ENCODE data around the gene APOL6.
"Not testable (repeated sequence)": the region's sequence is repeated elsewhere in the genome, so short reads cannot be mapped to it uniquely, and the experiment has no call there.

APOL6 gene

DNA sequence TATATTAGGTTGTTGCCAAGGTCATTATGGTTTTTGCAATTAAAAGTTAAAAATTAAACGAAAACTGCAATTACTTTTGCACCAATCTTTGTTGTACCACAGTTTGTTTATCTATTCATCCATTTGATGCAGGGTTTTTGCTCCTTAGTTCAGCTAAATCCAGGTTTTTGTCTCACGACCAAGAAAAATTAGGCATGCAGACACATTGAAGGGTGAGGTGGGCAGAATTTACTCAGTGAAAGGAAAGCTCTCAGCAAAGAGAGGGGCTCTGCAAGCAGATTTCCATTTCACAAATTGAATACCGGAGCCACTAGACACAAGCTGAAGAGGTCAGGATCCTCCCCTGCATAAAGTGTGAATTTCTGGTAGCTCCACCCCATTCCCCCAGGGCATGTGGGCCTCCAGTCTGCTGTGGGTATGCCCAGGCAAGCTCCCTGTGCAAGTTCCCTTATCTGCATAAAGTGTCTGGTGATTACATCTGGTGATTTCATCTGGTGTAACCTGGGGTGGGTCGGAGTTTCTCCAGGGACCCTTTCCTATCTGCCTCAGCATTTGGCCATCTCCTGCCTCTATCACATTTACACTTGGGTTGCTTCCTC, 33.3 kb downstream of the APOL6 start:
- no peak for DNase-seq

DNA sequence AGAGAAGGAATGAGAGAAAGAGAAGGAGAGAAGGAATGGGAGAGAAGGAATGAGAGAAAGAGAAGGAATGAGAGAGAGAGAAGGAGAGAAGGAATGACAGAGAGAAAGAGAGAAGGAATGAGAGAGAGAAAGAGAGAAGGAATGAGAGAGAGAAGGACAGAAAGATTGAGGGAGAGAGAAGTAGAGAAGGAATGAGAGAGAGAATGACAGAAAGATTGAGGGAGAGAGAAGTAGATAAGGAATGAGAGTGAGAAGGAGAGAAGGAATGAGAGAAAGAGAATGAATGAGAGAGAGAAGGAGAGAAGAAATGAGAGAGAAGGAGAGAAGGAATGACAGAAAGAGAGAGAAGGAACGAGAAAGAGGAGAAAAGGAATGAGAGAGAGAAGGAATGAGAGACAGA, 35.3 kb downstream of the APOL6 start:
- no peak for DNase-seq

DNA sequence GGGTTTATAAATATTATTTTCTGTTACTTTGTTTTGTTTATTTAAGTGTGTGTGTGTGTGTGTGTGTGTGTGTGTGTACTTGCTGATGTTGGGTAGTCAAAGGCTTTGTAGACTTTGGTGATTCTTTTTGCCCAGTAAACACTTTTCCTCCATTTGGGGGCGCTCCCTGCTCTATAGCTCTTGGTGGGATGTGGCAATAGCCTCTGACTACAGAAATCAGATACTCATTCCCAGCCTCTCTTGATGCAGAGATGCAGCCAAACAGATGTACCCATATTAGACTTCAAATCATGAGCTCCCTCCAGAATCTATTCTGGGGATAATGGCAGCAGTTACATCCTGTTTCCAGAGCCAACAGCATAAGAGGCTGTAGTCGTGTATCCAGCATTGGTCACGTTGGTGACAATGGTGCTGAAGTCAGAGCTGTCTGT, 36.0 kb downstream of the APOL6 start:
- DNase-seq, result no peak

DNA sequence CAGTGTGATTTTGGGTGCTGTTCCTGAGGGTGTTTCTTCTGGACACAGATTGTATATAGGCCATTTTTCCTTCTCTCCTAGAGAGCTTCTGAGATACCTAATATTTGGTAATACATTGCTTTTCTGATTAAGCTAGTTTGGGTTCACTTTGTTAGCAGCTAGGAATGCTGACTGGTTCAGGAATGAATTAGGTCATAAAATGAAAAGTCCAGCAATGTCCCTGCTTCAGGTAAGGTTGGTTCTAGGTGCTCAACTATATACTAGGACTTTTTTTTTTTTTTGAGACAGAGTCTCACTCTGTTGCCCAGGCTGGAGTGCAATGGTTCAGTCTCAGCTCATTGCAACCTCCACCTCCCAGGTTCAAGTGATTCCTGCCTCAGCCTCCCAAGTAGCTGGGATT, 36.5 kb downstream of the APOL6 start:
- no peak for DNase-seq

DNA sequence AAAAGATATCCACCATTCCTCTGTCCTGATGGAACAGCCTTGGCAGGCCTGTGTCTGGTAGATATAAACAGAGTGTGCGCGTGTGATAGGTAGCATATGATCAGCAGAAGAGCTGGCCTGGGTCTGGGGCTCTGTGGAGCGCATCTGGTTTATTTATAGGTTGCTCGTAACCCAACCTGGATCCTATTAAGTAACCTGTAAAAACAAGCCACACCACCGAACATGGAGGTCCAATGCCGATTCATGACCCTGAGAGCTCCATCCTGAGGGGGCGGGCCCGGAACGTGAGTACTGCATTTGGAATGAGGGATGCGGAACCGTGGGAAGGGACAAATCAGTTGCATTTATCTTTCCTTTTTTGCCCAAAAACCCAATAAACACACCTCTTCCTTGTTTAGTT, 37.5 kb downstream of the APOL6 start:
- DNase-seq, result no peak

DNA sequence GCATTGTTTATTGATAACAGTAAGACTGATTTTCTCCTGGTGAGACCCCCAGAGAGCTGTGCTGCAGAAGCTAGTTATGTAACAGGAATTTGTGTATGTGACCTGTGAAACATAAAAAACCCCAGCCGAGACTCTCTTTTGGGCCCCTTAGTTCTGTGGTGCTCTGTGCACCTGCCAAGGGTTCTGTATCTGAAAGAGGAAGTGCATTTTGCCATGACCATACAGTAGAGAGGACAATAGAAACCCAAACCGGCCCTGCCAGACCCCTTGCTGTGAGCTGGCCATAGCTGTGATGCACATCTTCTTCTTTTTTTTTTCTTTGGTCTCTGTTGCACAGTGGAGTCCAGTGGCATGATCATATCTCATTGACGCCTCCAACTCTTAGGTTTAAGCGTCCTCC, 38.1 kb downstream of the APOL6 start:
- DNase-seq, result no peak

DNA sequence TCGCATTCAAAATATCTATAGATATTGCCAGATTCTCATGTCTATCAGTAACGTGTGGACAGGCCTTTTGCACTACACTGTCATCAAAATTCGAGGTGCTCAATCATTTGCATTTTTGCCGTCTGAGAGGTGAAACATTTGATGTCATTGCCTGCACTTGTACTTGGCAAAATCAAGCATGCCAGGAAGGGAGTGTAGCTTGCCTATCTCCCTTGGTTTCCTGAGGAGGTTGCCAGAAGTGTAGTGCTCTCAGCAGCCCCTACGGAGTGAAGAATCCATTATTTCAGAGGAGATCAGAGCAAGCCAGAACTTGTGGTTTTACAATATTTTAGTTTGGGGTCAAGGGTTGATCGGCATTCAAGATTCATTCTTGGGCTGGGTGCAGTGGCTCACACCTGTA, 39.2 kb downstream of the APOL6 start:
- DNase-seq, result no peak

DNA sequence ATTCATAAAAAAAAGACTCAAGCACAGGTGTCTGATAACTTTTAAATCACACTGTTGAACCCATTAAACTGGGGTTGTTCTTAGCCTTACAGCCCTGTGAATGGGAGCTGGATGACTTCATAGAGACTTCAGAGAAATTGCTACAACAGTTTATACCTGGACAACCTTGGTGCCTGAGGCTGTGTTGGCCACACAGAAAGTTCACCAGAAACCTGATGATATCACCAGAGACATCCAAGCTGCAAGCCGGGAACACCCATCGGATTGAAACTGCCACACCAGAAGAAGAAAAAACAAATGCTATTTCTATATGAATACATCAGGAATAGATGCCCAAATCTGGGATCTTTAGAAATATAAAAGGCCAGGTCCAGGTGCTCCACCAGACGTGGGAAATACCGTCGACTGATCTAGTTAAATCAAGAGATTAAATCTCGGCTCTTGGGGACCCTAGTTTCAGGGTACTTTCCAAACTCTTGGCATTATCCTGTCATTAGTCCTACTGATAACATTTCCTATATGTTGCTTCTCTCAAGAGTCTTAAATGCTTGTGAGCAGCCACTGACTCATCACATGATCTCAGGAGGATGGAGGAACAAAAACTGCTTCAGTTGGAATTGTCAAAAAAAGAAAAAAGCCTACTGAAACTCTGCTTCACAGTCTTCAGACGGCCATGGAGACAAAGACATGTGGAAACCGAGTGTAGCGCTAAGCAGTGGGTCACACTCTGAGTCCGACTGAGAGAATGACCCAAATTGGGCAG, 40.8 kb downstream of the APOL6 start:
- no peak for DNase-seq

DNA sequence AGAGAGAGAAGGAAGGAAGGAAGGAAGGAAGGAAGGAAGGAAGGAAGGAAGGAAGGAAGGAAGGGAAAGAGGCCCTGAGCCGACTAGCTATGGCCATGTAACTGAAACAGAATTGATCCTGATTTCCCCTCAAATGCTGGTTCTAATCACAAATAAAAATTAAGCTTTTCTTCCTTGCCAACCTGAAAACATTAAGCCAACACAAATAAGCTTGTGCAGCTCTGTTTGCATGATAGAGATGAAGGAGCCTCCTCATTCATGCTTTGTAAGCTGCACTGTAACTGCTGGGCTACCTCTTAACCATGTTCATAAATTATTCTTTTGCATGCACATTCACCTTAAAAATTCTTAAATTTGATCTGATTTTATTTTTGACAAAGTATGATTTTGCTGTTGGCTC, 41.8 kb downstream of the APOL6 start:
- no peak for DNase-seq

DNA sequence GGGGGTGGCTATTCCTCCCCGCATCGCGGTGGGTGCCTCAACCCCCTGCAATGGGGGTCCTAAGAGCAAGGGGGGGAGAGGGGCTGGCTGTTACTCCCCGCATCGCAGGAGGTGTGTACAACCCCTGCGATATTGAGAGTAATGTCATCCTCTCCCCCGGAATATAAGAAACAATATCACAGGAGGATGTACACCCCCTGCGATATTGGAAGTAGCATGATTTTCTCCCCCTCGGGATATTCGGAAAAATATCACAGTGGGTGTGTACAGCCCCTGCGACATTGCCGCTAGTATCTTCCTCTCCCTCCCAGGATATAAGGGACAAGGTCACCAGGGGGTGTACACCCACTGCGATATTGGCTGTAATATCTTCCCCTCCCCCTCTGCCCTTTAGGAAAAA, 47.0 kb downstream of the APOL6 start:
- DNase-seq, result no peak

DNA sequence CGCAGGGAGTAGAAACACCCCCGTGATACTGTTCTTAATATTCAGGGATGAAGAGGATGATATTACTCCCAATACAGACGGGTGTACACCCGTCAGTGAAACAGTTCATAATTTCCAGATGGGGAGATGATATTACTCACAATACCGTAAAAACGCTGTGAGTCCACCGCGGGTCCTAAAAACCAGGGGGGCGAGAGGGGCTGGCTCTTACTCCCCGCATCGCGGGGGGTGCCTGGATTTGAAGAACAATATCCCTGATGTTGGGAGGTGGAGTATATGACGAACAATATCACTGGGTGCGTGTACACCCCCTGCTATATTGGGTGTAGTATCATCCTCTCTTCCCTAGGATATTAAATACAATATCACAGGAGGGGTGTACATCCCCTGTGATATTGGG, 48.9 kb downstream of the APOL6 start:
- no peak for DNase-seq

DNA sequence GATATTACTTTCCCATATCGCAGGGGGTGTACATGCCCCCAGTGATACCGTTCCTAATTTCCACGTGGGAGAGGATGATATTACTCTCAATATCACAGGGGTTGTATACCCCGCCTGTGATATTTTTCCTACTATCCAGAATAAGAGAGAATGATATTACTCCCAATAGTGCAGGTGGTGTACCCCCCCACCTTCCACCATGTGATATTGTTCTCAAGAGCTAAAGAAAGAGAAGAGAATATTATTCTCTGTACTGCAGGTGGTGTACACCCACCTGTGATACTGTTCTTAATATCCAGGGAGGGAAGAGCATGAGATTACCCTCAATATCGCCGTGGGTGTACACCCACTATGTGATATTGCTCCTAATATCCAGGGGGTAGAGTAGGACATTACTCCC, 51.6 kb downstream of the APOL6 start:
- DNase-seq, result not testable (repeated sequence)

DNA sequence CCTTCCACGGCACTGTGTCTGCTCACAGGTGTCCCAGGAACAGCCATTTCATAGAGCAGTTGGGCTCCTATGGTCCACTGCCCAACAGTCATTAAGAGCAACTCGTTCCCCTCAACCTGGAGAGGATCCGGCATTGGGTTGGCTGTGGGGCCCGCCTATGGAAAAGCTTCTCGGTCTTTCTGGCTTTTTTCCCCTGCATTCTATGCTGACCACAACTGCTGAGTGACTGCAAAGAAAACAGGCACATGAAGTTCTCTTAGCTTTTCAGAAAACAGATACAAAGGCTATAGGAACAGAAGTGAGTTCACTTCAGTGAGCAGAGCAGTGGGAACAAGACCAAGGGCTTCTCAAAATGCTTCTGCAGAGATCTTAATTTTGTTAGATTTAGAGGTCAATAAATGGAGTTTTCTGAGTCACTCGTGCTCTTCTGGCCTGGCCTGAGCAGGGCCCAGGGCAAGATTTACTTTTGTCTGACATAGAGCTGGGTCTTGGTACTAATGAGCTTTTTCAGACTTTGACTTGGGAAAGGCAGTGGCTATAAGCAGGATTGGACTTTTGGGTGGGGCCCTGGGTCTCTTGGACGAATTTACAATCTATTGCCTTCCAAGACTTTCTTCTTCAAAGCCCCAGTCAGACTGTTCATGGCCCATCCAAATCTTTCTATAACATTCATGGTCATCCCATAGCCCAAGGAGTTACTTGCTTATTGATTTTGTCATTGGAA, 55.8 kb downstream of the APOL6 start:
- DNase-seq, result no peak

DNA sequence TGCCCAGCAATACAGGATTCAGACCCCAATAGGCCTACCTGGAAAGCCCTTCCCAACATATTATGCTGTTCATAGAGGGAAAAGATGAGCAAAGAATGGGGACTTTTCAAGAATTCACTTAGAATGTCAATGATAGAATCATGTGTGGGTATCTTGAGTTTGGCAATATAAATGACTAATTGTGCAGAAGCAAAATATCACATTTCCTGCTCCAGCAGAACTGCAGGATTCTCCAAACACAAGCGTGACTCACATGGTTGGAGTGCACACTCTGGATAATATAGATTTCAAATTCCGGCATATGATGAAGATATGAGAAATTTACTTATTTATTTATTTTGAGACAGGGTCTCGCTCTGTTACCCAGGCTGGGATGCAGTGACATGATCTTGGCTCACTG, 56.9 kb downstream of the APOL6 start:
- DNase-seq, result no peak

DNA sequence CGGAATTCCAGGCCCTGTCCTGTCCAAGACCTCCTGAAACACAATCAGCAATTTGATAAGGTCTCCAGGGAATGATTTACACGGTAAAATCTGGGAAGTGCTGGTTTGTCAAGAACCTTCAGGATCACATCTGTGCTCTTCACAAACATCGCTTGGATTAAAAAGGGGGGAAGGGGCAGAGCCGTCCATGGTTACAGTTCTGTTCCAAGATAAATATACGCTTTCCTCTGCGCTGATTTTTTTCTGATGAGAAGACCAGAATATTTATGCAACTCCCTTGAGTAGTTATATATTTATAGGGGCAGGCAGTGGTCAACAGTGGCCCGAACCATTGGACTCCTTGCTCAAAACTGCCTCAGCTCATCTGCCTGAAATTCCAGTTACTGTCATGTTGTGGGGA, 60.2 kb downstream of the APOL6 start:
- DNase-seq, result no peak

DNA sequence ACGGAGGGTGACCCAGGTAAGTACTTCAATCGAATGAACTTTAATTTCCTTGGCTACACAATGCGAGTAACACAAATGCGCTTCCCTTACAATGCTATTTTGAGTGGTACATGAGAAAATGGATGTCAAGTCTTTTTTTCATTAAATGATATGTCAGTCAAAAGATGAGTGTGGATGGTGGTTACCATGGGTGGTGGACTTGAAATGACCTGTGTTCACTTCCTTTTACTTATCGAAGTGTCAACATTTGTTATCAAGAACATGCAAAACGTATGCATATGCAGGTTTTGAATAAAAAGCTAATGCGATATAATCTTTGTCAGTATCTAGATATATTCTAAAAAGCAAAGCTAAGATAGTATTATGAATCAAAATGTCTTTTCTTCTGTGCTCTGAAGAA, 60.7 kb downstream of the APOL6 start:
- DNase-seq, result no peak

DNA sequence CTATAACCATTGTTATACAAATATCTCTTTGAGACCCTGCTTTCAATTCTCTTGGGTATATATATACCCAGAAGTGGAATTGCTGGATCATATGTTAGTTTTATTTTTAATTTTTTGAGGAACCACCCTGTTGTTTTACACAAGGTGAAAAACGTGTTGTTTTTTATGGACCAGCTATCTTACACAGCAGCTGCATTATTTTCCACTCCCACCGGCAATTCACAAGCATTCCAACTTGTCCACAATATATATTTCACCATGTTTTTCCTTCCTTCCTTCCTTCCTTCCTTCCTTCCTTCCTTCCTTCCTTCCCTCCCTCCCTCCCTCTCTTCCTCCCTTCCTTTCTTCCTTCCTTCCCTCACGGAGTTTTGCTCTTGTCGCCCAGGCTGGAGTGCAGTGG, 63.1 kb downstream of the APOL6 start:
- DNase-seq, result no peak

DNA sequence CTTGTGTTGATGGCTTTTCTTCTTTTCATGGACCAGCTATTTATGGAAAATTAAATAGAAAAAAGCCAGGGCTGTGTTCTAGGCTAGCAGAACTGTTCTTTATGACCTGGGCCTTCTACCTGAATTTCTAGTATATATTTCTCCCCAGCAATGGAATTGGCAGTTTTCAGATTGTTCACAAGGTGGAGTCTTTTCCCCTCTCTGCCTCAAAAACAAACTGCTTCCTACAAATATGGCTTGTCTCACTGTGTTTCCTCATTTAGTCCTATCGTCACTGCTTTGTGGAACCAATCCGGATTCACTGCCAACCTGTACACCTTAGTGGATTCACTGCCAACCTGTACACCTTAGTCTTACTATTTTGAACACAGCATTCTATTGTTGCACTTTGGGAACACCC, 64.4 kb downstream of the APOL6 start:
- DNase-seq, result no peak

DNA sequence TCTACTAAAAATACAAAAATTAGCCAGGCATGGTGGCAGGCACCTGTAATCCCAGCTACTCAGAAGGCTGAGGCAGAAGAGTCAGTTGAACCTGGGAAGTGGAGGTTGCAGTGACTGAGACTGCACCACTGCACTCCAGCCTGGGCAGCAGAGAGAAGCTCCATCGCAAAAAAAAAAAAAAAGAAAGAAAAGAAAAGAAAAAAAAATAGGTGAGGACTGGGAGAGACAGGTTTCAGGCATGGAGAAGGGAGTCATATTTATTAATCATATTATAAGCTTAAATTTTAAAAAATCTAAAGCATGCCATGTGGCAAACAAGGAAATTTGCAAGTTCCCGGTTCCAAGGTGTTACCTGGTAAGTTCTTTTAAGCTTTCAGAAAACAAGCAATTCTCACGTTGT, 69.3 kb downstream of the APOL6 start, which contains the start of gene APOL5:
Gene APOL5 (plus strand): TSS at position 301 of the 400 bp plus-strand sequence. CDS start 0 bp downstream, at position 301.
- no peak for DNase-seq
